SU-DHL-6 (cell line): ENCODE results near the gene SLC38A8.

Experiments
- EZH2phosphoT487 ChIP-seq: fragments of 200-600 bp; sonication (generic), shearing (Covaris generic); conservative IDR thresholded peaks from 2 replicates; pipeline ENCODE4 v1.6.1; 2018; ENCODE audit warnings: mild to moderate bottlenecking, antibody characterized with exemption, low read length, moderate library complexity, mixed read lengths
- TF ChIP-seq, protein P1 (sequence below): fragments of 200-600 bp; sonication (generic); IDR thresholded peaks from one replicate; pipeline ENCODE4 v1.5.1; 2017; ENCODE audit warnings: antibody characterized with exemption, mild to moderate bottlenecking, low read length, moderate library complexity; ENCODE audit not compliant: insufficient read depth, poor library complexity, severe bottlenecking

GRCh38 chr16:84087466-84088151, 45.0 kb upstream of the SLC38A8 start:
- TF ChIP-seq, protein P1, sequence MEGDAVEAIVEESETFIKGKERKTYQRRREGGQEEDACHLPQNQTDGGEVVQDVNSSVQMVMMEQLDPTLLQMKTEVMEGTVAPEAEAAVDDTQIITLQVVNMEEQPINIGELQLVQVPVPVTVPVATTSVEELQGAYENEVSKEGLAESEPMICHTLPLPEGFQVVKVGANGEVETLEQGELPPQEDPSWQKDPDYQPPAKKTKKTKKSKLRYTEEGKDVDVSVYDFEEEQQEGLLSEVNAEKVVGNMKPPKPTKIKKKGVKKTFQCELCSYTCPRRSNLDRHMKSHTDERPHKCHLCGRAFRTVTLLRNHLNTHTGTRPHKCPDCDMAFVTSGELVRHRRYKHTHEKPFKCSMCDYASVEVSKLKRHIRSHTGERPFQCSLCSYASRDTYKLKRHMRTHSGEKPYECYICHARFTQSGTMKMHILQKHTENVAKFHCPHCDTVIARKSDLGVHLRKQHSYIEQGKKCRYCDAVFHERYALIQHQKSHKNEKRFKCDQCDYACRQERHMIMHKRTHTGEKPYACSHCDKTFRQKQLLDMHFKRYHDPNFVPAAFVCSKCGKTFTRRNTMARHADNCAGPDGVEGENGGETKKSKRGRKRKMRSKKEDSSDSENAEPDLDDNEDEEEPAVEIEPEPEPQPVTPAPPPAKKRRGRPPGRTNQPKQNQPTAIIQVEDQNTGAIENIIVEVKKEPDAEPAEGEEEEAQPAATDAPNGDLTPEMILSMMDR: no peak
- TF ChIP-seq EZH2phosphoT487: no peak
